Esophagus muscularis mucosa (tissue), 4 donors: ENCODE measurements around the gene SPATA31D1. TPM values are rescaled to one million over a fixed set of nuclear protein-coding genes. Genes with fewer than 3 reads are reported as not detected.

Experiments used
- DNase-seq: peaks from one replicate; pipeline ENCODE4 v3.0.0-alpha.2; 2017; ENCODE audit errors: extremely low spot score
- H3K27ac ChIP-seq, 4 donors: fragments of 200-600 bp; sonication (generic); replicated peaks in 1 of 4; 1 replicate in 3 of 4; 2 replicates in 1 of 4; pipeline ENCODE4 v1.5.1; 2016 to 2019; ENCODE audit warnings: mild to moderate bottlenecking in 1 of 4
- H3K27me3 ChIP-seq, 4 donors: fragments of 200-600 bp; sonication (generic); one replicate each; pipeline versions ENCODE4 v1.5.1 to v1.6.0; 2016 to 2019
- H3K36me3 ChIP-seq, 4 donors: fragments of 200-600 bp; sonication (generic); one replicate each; pipeline ENCODE4 v1.5.1; 2016 to 2019
- H3K4me1 ChIP-seq, 4 donors: fragments of 200-600 bp; sonication (generic); one replicate each; pipeline ENCODE4 v1.5.1; 2016 to 2019
- H3K4me3 ChIP-seq, 4 donors: fragments of 200-600 bp; sonication (generic); 1 replicate in 2 of 4; 2 replicates in 2 of 4; pipeline ENCODE4 v1.5.1; 2016 to 2019; ENCODE audit warnings: mild to moderate bottlenecking in 4 of 4, moderate library complexity in 1 of 4
- H3K9me3 ChIP-seq, 4 donors: fragments of 200-600 bp; sonication (generic); 1 replicate in 3 of 4; 2 replicates in 1 of 4; pipeline ENCODE4 v1.5.1; 2016 to 2019
- CTCF ChIP-seq, 3 experiments: fragments of 200-600 bp in 2 of 3; fragments of 450-650 bp in 1 of 3; sonication (generic) in 2 of 3; IDR thresholded peaks; one replicate each; pipeline ENCODE4 v1.5.1; 2017 to 2019; ENCODE audit warnings: antibody characterized with exemption in 3 of 3, mild to moderate bottlenecking in 2 of 3, moderate library complexity in 1 of 3
- EP300 ChIP-seq: sonication (generic); formaldehyde crosslinking; IDR thresholded peaks from one replicate; pipeline ENCODE4 v1.6.1; 2017; ENCODE audit warnings: antibody characterized with exemption
- POLR2A ChIP-seq: fragments of 450-650 bp; IDR thresholded peaks from one replicate; pipeline ENCODE4 v1.6.1; 2017; ENCODE audit warnings: antibody characterized with exemption, moderate library complexity, mild to moderate bottlenecking, low read depth
- POLR2AphosphoS5 ChIP-seq, 2 donors: sonication (generic); formaldehyde crosslinking; IDR thresholded peaks; one replicate each; pipeline ENCODE4 v1.6.1; 2017; ENCODE audit warnings: antibody characterized with exemption in 2 of 2
- WGBS: methylation state at CpG from one replicate; pipeline ENCODE4 v1.1.5; 2018; 5-methylcytosine and 5-hydroxymethylcytosine counted together
- intact Hi-C: fragments of 100-400 bp; cut with DNase I; formaldehyde crosslinking; loops from one replicate; pipeline ENCODE4 v1.15.1; 2023
- total RNA-seq, 4 donors: library from RNA; depleted of rRNA; stranded (reverse); fragments of >200 nt; gene quantifications; one replicate each; pipeline versions ENCODE4 v1.1.0 to v1.2.1, GENCODE V29; 2016

SPATA31D1 gene
- total RNA-seq, 4 donors from 2014 or later = not detected

GRCh38 chr9:81979196-81979595 lies 9.4 kb upstream of the SPATA31D1 start:
- H3K4me1 ChIP-seq = no peaks in the 10 kb centered on the region
- WGBS = 85% methylated on average over 2 of the region's 2 CpGs
- DNase-seq = no peak
- intact Hi-C loops = no loop called here
- TF ChIP-seq EP300 = no peak
- no peak for TF ChIP-seq POLR2AphosphoS5 (IDR thresholded peaks at IDR 0.05)
- H3K27me3 ChIP-seq = no peaks in the 10 kb centered on the region
- no peak overlapping the region for H3K27ac ChIP-seq
- no peak overlapping the region for H3K4me3 ChIP-seq
- no peaks in the 10 kb centered on the region for H3K36me3 ChIP-seq
- no peaks in the 10 kb centered on the region for H3K9me3 ChIP-seq

- DNase-seq = no peak
- no peaks in the 10 kb centered on the region for H3K36me3 ChIP-seq
- intact Hi-C loops = no loop called here
- H3K27me3 ChIP-seq = no peaks in the 10 kb centered on the region
- H3K4me3 ChIP-seq = no peak overlapping the region
- no peaks in the 10 kb centered on the region for H3K4me1 ChIP-seq
- no peaks in the 10 kb centered on the region for H3K9me3 ChIP-seq
- TF ChIP-seq POLR2AphosphoS5 (IDR thresholded peaks at IDR 0.05) (no peak), EP300 (no peak), CTCF (IDR thresholded peaks at IDR 0.05) (no peak), POLR2A (no peak)
- H3K27ac ChIP-seq = no peak overlapping the region
Observed at GRCh38 chr9:81980568-81980967, 8.0 kb upstream of the SPATA31D1 start.

GRCh38 chr9:81981883-81982282 lies 6.7 kb upstream of the SPATA31D1 start:
- Histone ChIP-seq H3K27me3 (no peaks in the 10 kb centered on the region), H3K4me3 (no peak overlapping the region), H3K4me1 (no peaks in the 10 kb centered on the region), H3K27ac (no peak overlapping the region), H3K36me3 (no peaks in the 10 kb centered on the region), H3K9me3 (no peaks in the 10 kb centered on the region)
- no peak for DNase-seq
- WGBS = 54% methylated on average over 4 of the region's 4 CpGs
- no peak for TF ChIP-seq POLR2A
- no peak for TF ChIP-seq EP300
- no peak for TF ChIP-seq POLR2AphosphoS5 (IDR thresholded peaks at IDR 0.05)
- TF ChIP-seq CTCF (IDR thresholded peaks at IDR 0.05) = no peak
- intact Hi-C loops = no loop called here

- DNase-seq = no peak
- no peak for TF ChIP-seq POLR2AphosphoS5 (IDR thresholded peaks at IDR 0.05)
- TF ChIP-seq CTCF (IDR thresholded peaks at IDR 0.05) = no peak
- no peak for TF ChIP-seq EP300
- TF ChIP-seq POLR2A = no peak
- no peaks in the 10 kb centered on the region for H3K9me3 ChIP-seq
- H3K4me3 ChIP-seq = no peak overlapping the region
- H3K27ac ChIP-seq = no peak overlapping the region
- intact Hi-C loops = no loop called here
- H3K36me3 ChIP-seq = no peaks in the 10 kb centered on the region
- WGBS = 78% methylated on average over 6 of the region's 6 CpGs
- no peaks in the 10 kb centered on the region for H3K4me1 ChIP-seq
- H3K27me3 ChIP-seq = no peaks in the 10 kb centered on the region
Observed at GRCh38 chr9:81984928-81985327, 3.6 kb upstream of the SPATA31D1 start.

GRCh38 chr9:81986051-81986450 lies 2.5 kb upstream of the SPATA31D1 start:
- DNase-seq = no peak
- TF ChIP-seq POLR2A = no peak
- Histone ChIP-seq H3K9me3 (no peaks in the 10 kb centered on the region), H3K36me3 (no peaks in the 10 kb centered on the region), H3K4me1 (no peaks in the 10 kb centered on the region), H3K27me3 (no peaks in the 10 kb centered on the region), H3K27ac (no peak overlapping the region), H3K4me3 (no peak overlapping the region)
- 76% methylated on average over 1 of the region's 1 CpG for WGBS
- intact Hi-C loops = no loop called here

- Histone ChIP-seq H3K9me3 (no peaks in the 10 kb centered on the region), H3K36me3 (no peaks in the 10 kb centered on the region), H3K4me1 (no peaks in the 10 kb centered on the region), H3K4me3 (no peak overlapping the region), H3K27ac (no peak overlapping the region), H3K27me3 (no peaks in the 10 kb centered on the region)
- TF ChIP-seq EP300 (no peak), POLR2AphosphoS5 (IDR thresholded peaks at IDR 0.05) (no peak), CTCF (IDR thresholded peaks at IDR 0.05) (no peak), POLR2A (no peak)
- intact Hi-C loops = no loop called here
- DNase-seq = no peak
- 100% methylated on average over 1 of the region's 1 CpG for WGBS
Observed at GRCh38 chr9:81989700-81990099, 1.1 kb downstream of the SPATA31D1 start.
